WTC11 (cell line): ENCODE data around the gene NRXN3. TPM values are rescaled to one million over a fixed set of nuclear protein-coding genes. Genes with fewer than 3 reads are reported as not detected.

Experiments used
- ATAC-seq: fragments of 200-7000 bp; cut with Tn5 transposase; 2 replicates; pipeline ENCODE4 v1.10.0; 2021; ENCODE audit warnings: mild to moderate bottlenecking, moderate library complexity
- CTCF ChIA-PET: fragments of 300-600 bp; sonication (Branson Sonifier 250); formaldehyde crosslinking; loops from one replicate; lab custom pipeline; 2021; ENCODE audit warnings: antibody characterized with exemption; lab: Charles Lee
- POLR2A ChIA-PET: fragments of 350-600 bp; sonication (Branson Sonifier 250); formaldehyde crosslinking; loops from one replicate; lab custom pipeline; 2021; ENCODE audit warnings: antibody characterized with exemption; lab: Charles Lee
- DNase-seq: peaks from one replicate; pipeline ENCODE4 v3.0.0; 2021; ENCODE audit warnings: low spot score
- H3K27ac Mint-ChIP-seq: 2 replicates; pipeline ENCODE4 v1.8.0; 2021; ENCODE audit warnings: mixed read lengths
- H3K27me3 Mint-ChIP-seq: 2 replicates; pipeline ENCODE4 v1.8.0; 2021; ENCODE audit warnings: low read depth, mild to moderate bottlenecking, moderate library complexity, mixed read lengths
- H3K36me3 Mint-ChIP-seq: 2 replicates; pipeline ENCODE4 v1.8.0; 2021; ENCODE audit warnings: mixed read lengths
- H3K4me1 Mint-ChIP-seq: 2 replicates; pipeline ENCODE4 v1.8.0; 2022; ENCODE audit warnings: mixed read lengths
- H3K4me3 Mint-ChIP-seq: 2 replicates; pipeline ENCODE4 v1.8.0; 2021; ENCODE audit warnings: mild to moderate bottlenecking, moderate library complexity, mixed read lengths
- H3K9me3 Mint-ChIP-seq: 2 replicates; pipeline ENCODE4 v1.8.0; 2021; ENCODE audit warnings: mixed read lengths
- CDX4 ChIP-seq: fragments of 250-450 bp; sonication (Bioruptor Pico); IDR thresholded peaks from 2 replicates; pipeline ENCODE4 v1.9.0; 2021; ENCODE audit warnings: moderate library complexity, mild to moderate bottlenecking, inconsistent platforms, borderline replicate concordance
- CREM ChIP-seq: sonication (generic); formaldehyde crosslinking; IDR thresholded peaks from 2 replicates; pipeline ENCODE4 v1.8.1; 2022; ENCODE audit warnings: mild to moderate bottlenecking, missing genetic modification reagents, moderate library complexity
- E2F4 ChIP-seq: sonication (generic); formaldehyde crosslinking; IDR thresholded peaks from 2 replicates; pipeline ENCODE4 v1.8.1; 2022; ENCODE audit warnings: low read depth, mild to moderate bottlenecking, moderate library complexity, missing genetic modification reagents, borderline replicate concordance
- EMX1 ChIP-seq: fragments of 250-450 bp; sonication (Bioruptor Pico); IDR thresholded peaks from 2 replicates; pipeline ENCODE4 v1.8.0; 2021; ENCODE audit warnings: mild to moderate bottlenecking
- ETV6 ChIP-seq: sonication (generic); formaldehyde crosslinking; IDR thresholded peaks from 2 replicates; pipeline ENCODE4 v1.8.1; 2022; ENCODE audit warnings: mild to moderate bottlenecking, missing genetic modification reagents
- GRHL2 ChIP-seq: fragments of 250-450 bp; sonication (Bioruptor Pico); IDR thresholded peaks from 2 replicates; pipeline ENCODE4 v1.8.0; 2022; ENCODE audit warnings: mild to moderate bottlenecking, moderate library complexity; ENCODE audit not compliant: insufficient replicate concordance, severe bottlenecking
- IRF2 ChIP-seq: sonication (generic); formaldehyde crosslinking; IDR thresholded peaks from 2 replicates; pipeline ENCODE4 v1.8.0; 2022; ENCODE audit warnings: low read depth, missing genetic modification reagents, borderline replicate concordance
- JAZF1 ChIP-seq: fragments of 250-450 bp; sonication (Bioruptor Pico); IDR thresholded peaks from 2 replicates; pipeline ENCODE4 v1.9.0; 2021; ENCODE audit warnings: moderate library complexity, mild to moderate bottlenecking, inconsistent platforms
- KAT7 ChIP-seq: sonication (generic); formaldehyde crosslinking; IDR thresholded peaks from 2 replicates; pipeline ENCODE4 v1.8.1; 2023; ENCODE audit warnings: missing genetic modification reagents, mild to moderate bottlenecking, borderline replicate concordance
- NFATC4 ChIP-seq: fragments of 250-450 bp; sonication (Bioruptor Pico); IDR thresholded peaks from 2 replicates; pipeline ENCODE4 v1.9.0; 2021; ENCODE audit warnings: mild to moderate bottlenecking
- NR2C2 ChIP-seq: sonication (generic); formaldehyde crosslinking; IDR thresholded peaks from 2 replicates; pipeline ENCODE4 v1.8.0; 2022; ENCODE audit warnings: mild to moderate bottlenecking, missing genetic modification reagents
- PRRX2 ChIP-seq: fragments of 250-450 bp; sonication (Bioruptor Pico); IDR thresholded peaks from 2 replicates; pipeline ENCODE4 v1.8.0; 2021; ENCODE audit warnings: mild to moderate bottlenecking
- RORB ChIP-seq: fragments of 250-450 bp; sonication (Bioruptor Pico); IDR thresholded peaks from 2 replicates; pipeline ENCODE4 v1.9.0; 2021; ENCODE audit warnings: mild to moderate bottlenecking
- SMAD3 ChIP-seq: sonication (generic); formaldehyde crosslinking; IDR thresholded peaks from 2 replicates; pipeline ENCODE4 v1.8.0; 2022; ENCODE audit warnings: missing genetic modification reagents, mild to moderate bottlenecking, borderline replicate concordance
- USF1 ChIP-seq: sonication (generic); formaldehyde crosslinking; IDR thresholded peaks from 2 replicates; pipeline ENCODE4 v1.8.0; 2022; ENCODE audit warnings: mild to moderate bottlenecking, missing genetic modification reagents
- ZNF416 ChIP-seq: fragments of 250-450 bp; sonication (Bioruptor Pico); IDR thresholded peaks from 2 replicates; pipeline ENCODE4 v1.9.0; 2021; ENCODE audit warnings: mild to moderate bottlenecking, inconsistent platforms
- ZNF425 ChIP-seq: fragments of 250-450 bp; sonication (Bioruptor Pico); conservative IDR thresholded peaks from 2 replicates; pipeline ENCODE4 v1.9.0; 2021; ENCODE audit warnings: mild to moderate bottlenecking
- ZSCAN18 ChIP-seq: fragments of 250-450 bp; sonication (Bioruptor Pico); IDR thresholded peaks from 2 replicates; pipeline ENCODE4 v2.1.2; 2022; ENCODE audit warnings: mild to moderate bottlenecking, moderate library complexity
- total RNA-seq: library from RNA; stranded (reverse); gene quantifications from 3 replicates; pipeline ENCODE4 v1.2.3, GENCODE V29; 2021

Gene NRXN3
- total RNA-seq, 1 experiment from 2014 or later, result 3.0 TPM

- CTCF ChIA-PET, result no interaction called here
- DNase-seq, result no peak
- H3K27me3 Mint-ChIP-seq, result peaks cover 6% of the 10 kb centered on the region
- no peak for ATAC-seq
- TF ChIP-seq CDX4, result no peak
- TF ChIP-seq, all 79 proteins: peak for 0
- Mint-ChIP-seq H3K27ac (no peak overlapping the region), H3K36me3 (peaks cover 2% of the 10 kb centered on the region; the same call in 1 of the 2 replicates), H3K4me3 (no peak overlapping the region), H3K9me3 (peaks cover 15% of the 10 kb centered on the region; the same call in 1 of the 2 replicates), H3K4me1 (peaks cover 6% of the 10 kb centered on the region; the same call in 1 of the 2 replicates)
- POLR2A ChIA-PET, result no interaction called here
Observed at GRCh38 chr14:79325071-79325470, 1154.9 kb downstream of the NRXN3 start.

GRCh38 chr14:79325557-79325956 lies 1155.4 kb downstream of the NRXN3 start:
- Mint-ChIP-seq H3K27me3 (peaks cover 11% of the 10 kb centered on the region), H3K4me3 (no peak overlapping the region)
- ATAC-seq, result no peak

More at GRCh38 chr14:79325557-79325956, 1155.4 kb downstream of the NRXN3 start:
- no peak for DNase-seq
- POLR2A ChIA-PET, result no interaction called here
- Mint-ChIP-seq H3K4me1 (peaks cover 6% of the 10 kb centered on the region; the same call in 1 of the 2 replicates), H3K9me3 (peaks cover 16% of the 10 kb centered on the region; the same call in 1 of the 2 replicates), H3K27ac (no peak overlapping the region), H3K36me3 (peaks cover 5% of the 10 kb centered on the region; the same call in 1 of the 2 replicates)
- TF ChIP-seq CREM (CRISPR knock-in tag) (no peak), KAT7 (no peak), ZSCAN18 (CRISPR knock-in tag) (no peak), ZNF425 (CRISPR knock-in tag) (no peak), RORB (CRISPR knock-in tag) (no peak), SMAD3 (CRISPR knock-in tag) (no peak), USF1 (no peak), GRHL2 (no peak), IRF2 (CRISPR knock-in tag) (no peak), JAZF1 (CRISPR knock-in tag) (no peak), ETV6 (CRISPR knock-in tag) (no peak), EMX1 (no peak), NR2C2 (CRISPR knock-in tag) (no peak), PRRX2 (CRISPR knock-in tag) (no peak), E2F4 (CRISPR knock-in tag) (no peak), ZNF416 (CRISPR knock-in tag) (no peak), NFATC4 (CRISPR knock-in tag) (no peak)
- TF ChIP-seq, all 79 proteins: peak for 0
- CTCF ChIA-PET, result no interaction called here
